Measurements from ENCODE around the gene CCDC78.

GRCh38 chr16:723695-724094, 2.5 kb downstream of the CCDC78 start:
- TF ChIP-seq CTCF (conservative IDR thresholded peaks at IDR 0.05; ENCODE audit: low read depth, low read length) (no peak), RAD21 (IDR thresholded peaks at IDR 0.05; ENCODE audit: low read length) (no peak), USF2 (IDR thresholded peaks at IDR 0.05; ENCODE audit: low read depth, low read length) (no peak), CEBPB (IDR thresholded peaks at IDR 0.05; ENCODE audit: low read depth, low read length) (no peak), POLR2A (IDR thresholded peaks at IDR 0.05; ENCODE audit: low read depth, low read length) (no peak), FOS (IDR thresholded peaks at IDR 0.05; ENCODE audit: low read depth, low read length) (no peak), RCOR1 (IDR thresholded peaks at IDR 0.05; ENCODE audit: insufficient replicate concordance, low read length) (no peak), ELK1 (IDR thresholded peaks at IDR 0.05; ENCODE audit: borderline replicate concordance, low read depth, low read length) (no peak), NFE2L2 (IDR thresholded peaks at IDR 0.05; ENCODE audit: low read depth, low read length) (no peak), MAZ (IDR thresholded peaks at IDR 0.05; ENCODE audit: borderline replicate concordance, low read depth, low read length) (no peak), MXI1 (IDR thresholded peaks at IDR 0.05; ENCODE audit: borderline replicate concordance, low read depth, low read length) (no peak), BHLHE40 (IDR thresholded peaks at IDR 0.05; ENCODE audit: low read depth, low read length) (no peak), RFX5 (IDR thresholded peaks at IDR 0.05; ENCODE audit: low read depth, low read length) (no peak), MAFK (IDR thresholded peaks at IDR 0.05; ENCODE audit: low read depth, low read length) (no peak)

All from IMR-90 (cell line).